NOMO-1 treated with DMSO at 0.1 percent for 48 hours (cell line): ENCODE results near the gene CABCOCO1.
A peak's percentile ranks its signal among the peaks of the same experiment; 100 is the strongest.

ENCODE experiments used
- DNase-seq: peaks from one replicate; lab custom pipeline; 2025; ENCODE audit not compliant: unreplicated experiment; lab: John Stamatoyannopoulos, UW

The CABCOCO1 gene

DNA sequence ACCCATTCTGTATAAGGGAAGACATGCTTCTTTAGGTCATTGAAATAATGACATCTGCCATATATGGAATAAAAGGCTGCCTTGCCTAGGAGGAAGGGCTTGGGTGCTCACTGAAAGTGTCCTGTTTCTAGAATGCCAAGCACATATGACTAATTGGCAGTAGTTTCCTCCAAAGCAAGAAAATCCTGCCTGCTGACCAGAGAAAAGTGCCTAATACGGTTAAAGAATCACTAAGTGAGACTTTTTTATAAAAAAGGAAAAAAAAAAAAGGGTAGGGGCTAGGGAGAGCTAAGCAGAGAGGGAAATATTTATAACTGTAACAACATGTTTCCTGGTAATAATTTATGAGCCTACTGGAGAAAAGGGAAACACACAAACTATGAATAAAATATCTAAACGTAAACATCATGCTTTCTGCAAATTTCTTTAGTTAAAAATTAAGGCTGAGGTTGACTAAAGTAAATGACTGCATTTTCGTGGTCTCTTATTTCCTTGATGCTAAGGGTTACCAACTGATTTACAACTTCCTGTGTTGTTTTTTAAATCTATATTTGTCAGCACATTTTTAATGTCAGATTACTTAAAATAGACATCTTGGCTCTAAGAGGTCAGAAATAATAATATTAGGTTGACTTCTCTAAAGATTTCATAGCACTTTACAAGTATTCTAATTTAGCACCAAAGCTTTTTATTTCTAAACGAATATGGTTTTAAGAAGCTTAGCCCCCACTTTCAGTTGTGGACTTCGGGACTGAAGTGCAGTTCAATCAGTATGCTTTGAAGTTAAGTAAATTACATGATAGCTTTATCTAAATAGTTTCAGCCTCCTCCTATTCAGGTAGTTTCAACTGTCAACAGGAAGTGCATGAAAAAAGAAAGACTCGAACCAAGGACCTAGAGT, 89.6 kb downstream of the CABCOCO1 start:
- peak; percentile 34 for DNase-seq

DNA sequence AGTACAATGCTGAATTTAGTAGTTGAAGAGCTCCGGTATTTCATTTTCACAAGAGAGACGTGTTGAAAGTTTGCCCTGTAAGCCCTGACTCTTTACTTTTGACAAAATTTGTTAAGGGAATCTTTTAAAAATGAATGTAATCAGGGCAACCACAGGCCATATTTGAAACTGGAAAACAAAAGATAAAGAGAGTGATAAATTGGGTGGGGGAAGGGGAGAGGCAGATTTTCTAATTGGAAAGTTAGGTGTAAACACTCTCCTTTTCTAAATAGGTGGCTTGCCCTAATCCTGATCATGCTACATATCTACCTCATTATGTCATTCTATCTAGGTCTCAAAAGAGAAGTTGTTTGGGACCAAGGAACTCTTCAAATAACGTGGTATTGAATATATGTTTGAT, 90.7 kb downstream of the CABCOCO1 start:
- DNase-seq = no peak

DNA sequence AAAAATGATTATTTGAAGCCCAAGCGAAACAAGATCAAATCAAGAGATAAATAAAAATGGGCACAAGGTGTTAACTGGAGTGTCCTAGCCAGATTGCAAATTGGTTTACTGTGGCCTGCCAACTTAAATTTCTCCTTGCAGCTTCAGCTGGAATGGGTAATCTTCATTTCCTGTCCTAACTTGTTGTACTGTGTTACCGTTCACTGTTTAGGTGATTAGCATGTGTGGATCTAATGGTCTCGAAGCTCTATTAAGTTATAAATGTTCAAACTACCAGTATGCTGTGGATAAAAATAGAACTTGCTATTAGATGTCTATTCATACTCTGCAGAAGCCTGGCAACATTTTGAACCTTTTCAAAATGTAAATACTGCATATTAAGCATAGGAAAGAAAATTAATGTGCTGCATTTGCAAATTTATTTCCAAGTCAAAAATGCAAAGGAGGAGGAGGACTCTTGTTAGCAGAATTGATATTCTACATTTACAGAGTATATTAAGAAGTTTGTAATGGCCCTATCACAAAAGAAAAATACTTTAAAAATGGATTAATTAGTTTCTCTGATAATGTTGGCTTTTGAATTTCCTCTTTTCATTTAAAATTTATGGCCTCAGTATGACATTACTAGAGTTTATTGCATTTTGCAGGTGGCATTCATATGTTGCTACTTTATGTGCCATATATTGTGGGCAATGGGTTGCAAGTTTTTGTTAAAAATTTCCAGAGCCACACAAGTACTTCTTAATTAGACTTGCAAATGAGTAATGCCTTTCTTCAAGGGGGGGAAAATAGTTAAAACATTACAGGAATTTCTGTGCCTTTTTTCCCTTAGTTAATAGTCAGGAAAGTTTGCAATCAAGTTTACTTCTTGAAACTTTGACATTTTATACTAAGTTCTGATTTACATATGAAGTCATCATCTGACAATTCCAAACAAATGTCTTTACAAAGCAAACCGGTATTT, 92.1 kb downstream of the CABCOCO1 start:
- DNase-seq = no peak

GRCh38 chr10:61757001-61757400, 94.3 kb downstream of the CABCOCO1 start:
- no peak for DNase-seq

DNA sequence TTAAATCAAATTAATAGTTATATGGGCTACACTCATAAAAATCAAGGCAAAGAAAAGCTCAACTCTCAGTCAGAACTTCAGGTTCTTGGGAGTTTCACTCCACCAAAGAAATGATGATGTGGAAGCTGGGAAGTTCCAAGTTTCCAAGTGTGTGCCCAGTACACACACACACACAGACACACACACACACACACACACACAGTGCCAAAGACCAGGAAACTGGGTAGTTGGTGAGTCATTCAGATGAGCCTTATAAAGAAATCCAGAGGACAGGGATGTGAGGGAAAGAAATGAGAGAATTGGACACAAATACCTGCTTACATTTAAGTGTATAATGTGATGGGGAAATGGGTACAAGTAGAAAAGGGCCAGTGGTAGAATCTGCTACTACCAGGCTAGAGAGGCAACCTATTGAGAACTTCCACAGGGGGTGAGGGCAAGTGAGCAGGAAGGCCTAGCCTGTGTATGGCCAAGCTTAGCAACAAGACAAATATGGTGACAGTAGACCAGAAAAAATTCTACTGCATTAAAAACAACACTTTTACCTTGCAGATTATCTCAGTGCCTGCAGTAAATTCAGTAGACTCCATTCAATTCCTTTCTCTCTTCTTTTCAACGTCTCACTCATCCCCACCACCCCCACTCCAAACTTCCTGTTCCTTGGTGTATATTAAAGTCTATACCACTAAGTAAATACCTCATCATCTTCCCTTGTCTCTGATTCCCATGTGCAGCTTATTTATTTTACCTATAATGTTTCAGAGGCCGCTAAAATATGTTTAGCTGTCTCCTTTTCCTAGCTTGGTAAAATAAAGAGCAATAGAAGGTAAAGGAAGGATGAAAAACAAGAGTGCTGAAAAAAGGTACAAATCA, 95.0 kb downstream of the CABCOCO1 start:
- DNase-seq = no peak

GRCh38 chr10:61758433-61758832, 95.7 kb downstream of the CABCOCO1 start:
- no peak for DNase-seq

GRCh38 chr10:61759751-61760150, 97.0 kb downstream of the CABCOCO1 start:
- no peak for DNase-seq

- no peak for DNase-seq
Measured at GRCh38 chr10:61760943-61761824, 98.5 kb downstream of the CABCOCO1 start.

DNA sequence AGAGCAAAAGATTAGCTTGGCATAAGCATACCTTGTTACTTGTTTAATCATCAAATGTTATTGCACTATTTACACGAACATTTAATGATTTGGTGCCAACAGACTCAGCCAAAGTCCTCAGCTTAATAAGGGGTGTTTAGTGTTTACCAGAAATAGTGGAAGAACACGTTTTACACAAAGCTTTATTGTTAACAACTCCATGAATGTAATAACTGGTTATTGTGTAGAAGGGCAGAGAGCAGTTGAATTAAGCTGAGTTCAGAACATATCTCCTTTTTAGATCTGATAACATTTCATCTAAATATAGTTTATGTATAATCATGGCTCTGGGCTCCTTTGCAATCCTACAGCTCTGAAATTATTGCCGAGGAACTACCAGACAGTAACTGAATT, 99.1 kb downstream of the CABCOCO1 start:
- no peak for DNase-seq

GRCh38 chr10:61763778-61764177, 101.0 kb downstream of the CABCOCO1 start:
- no peak for DNase-seq

GRCh38 chr10:61764486-61764885, 101.8 kb downstream of the CABCOCO1 start:
- DNase-seq = no peak

DNA sequence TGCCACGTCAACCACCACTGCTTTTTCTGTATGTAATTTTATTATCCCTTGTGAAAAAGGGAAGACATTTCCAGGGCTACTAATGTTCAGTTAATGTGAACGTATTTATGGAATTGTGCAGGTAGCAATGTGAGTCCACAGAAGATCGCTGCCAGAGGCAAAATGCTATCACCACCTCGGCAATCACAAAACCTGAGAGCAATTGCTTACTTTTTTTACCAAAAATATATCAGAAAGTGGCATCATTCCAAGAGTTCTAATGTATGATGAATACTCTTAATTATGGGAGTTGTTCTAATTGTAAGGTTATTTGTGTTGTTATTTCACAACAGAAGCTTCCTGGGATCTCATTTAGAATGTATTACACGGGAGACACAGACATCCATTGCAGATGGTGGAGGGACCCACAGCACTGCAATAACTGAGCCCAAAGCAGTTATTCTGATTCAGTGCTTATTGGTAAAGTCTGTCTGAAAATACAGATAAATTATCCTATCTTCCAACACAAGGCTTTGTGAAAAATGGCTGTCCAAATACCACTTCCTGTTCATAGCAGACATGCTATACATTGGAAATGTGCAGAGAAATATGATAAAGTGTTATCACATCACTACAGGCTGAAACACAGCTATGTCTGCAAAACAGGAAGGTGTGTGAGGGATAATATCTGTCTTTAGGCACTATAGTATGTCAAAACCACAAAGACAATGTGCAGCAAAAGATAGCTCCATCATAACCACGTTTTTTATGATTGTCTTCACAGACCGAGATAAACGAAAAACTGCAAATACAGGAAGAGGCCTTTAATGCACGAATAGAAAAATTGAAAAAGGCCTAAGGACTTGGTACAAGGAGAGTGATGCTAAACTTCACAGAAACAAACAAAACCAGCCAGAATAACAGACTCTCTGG, 102.7 kb downstream of the CABCOCO1 start:
- peak; percentile 15 for DNase-seq

GRCh38 chr10:61766927-61767326, 104.2 kb downstream of the CABCOCO1 start:
- DNase-seq = no peak

- DNase-seq = no peak
Measured at GRCh38 chr10:61774031-61774430, 111.3 kb downstream of the CABCOCO1 start.

DNA sequence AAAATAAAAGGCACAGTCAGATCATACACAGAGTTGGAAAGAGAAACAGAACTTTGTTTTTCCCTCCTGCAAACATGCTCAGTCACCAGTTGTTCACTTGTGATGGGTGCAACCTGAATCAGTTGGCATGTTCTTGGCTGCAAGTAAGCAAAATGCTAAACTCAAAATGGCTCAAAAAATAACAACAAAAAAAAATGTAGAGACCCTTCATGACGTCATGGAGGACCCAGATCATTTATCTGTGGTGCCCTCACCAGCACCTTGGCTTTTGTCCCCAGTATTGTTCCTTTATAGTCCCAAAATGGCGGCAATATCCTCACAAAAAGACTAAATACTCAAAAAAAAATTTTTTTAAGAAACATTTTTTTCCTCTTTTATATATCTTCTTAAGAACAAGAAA, 112.4 kb downstream of the CABCOCO1 start:
- no peak for DNase-seq

GRCh38 chr10:61776615-61777266, 114.0 kb downstream of the CABCOCO1 start:
- no peak for DNase-seq

GRCh38 chr10:61778137-61778536, 115.4 kb downstream of the CABCOCO1 start:
- DNase-seq = no peak

- DNase-seq = no peak
Measured at GRCh38 chr10:61779276-61779675, 116.5 kb downstream of the CABCOCO1 start.
